MM.1S (cell line): ENCODE data around the gene NEXN.
A peak's percentile ranks its signal among the peaks of the same experiment; 100 is the strongest.

Experiments
- DNase-seq: peaks from one replicate; pipeline ENCODE4 v3.0.0-alpha.2; 2015
- H2AFZ ChIP-seq: fragments of 300-600 bp; sonication (generic); 2 replicates; pipeline ENCODE4 v1.6.0; 2016; ENCODE audit warnings: antibody characterized with exemption, low read length
- H3F3A ChIP-seq: fragments of 300-600 bp; sonication (generic); 2 replicates; pipeline ENCODE4 v1.6.1; 2016; ENCODE audit warnings: mild to moderate bottlenecking, antibody characterized with exemption, low read length, moderate library complexity, mixed read lengths; ENCODE audit not compliant: insufficient read depth
- H3K27ac ChIP-seq: fragments of 300-600 bp; sonication (generic); 2 replicates; pipeline ENCODE4 v1.5.1; 2016; ENCODE audit warnings: mild to moderate bottlenecking, low read length
- H3K27me3 ChIP-seq: fragments of 300-600 bp; sonication (generic); replicated peaks from 2 replicates; pipeline ENCODE4 v1.6.0; 2016; ENCODE audit warnings: low read length; ENCODE audit not compliant: insufficient read depth
- H3K36me3 ChIP-seq: fragments of 300-600 bp; sonication (generic); replicated peaks from 2 replicates; pipeline ENCODE4 v1.6.1; 2016; ENCODE audit warnings: mild to moderate bottlenecking, low read length, mixed read lengths; ENCODE audit not compliant: insufficient read depth
- H3K4me1 ChIP-seq: fragments of 300-600 bp; sonication (generic); 2 replicates; pipeline ENCODE4 v1.6.1; 2016; ENCODE audit warnings: low read length, mixed read lengths
- H3K4me2 ChIP-seq: fragments of 300-600 bp; sonication (generic); 2 replicates; pipeline ENCODE4 v1.6.0; 2016; ENCODE audit warnings: low read depth, low read length
- H3K4me3 ChIP-seq: fragments of 300-600 bp; sonication (generic); 2 replicates; pipeline ENCODE4 v1.5.1; 2016; ENCODE audit warnings: low read length, mixed read lengths
- H3K79me2 ChIP-seq: fragments of 300-600 bp; sonication (generic); 2 replicates; pipeline ENCODE4 v1.6.1; 2016; ENCODE audit warnings: mixed run types, low read length, mixed read lengths
- H3K9ac ChIP-seq: fragments of 300-600 bp; sonication (generic); 2 replicates; pipeline ENCODE4 v1.6.1; 2016; ENCODE audit warnings: low read length, mixed read lengths
- H3K9me2 ChIP-seq: fragments of 300-600 bp; sonication (generic); replicated peaks from 2 replicates; pipeline ENCODE4 v1.6.1; 2016; ENCODE audit warnings: mild to moderate bottlenecking, low read length, mixed read lengths; ENCODE audit not compliant: insufficient read depth
- H3K9me3 ChIP-seq: fragments of 300-600 bp; sonication (generic); replicated peaks from 2 replicates; pipeline ENCODE4 v1.6.1; 2016; ENCODE audit warnings: mild to moderate bottlenecking, low read length, mixed read lengths; ENCODE audit not compliant: insufficient read depth
- H4K20me1 ChIP-seq: fragments of 300-600 bp; sonication (generic); 2 replicates; pipeline ENCODE4 v1.6.1; 2016; ENCODE audit warnings: mild to moderate bottlenecking, low read length, moderate library complexity, mixed read lengths; ENCODE audit not compliant: insufficient read depth
- CTCF ChIP-seq: fragments of 300-600 bp; sonication (generic); IDR thresholded peaks from 2 replicates; pipeline ENCODE4 v1.5.1; 2016; ENCODE audit warnings: antibody characterized with exemption, low read length, mixed read lengths
- EZH2 ChIP-seq: fragments of 300-600 bp; sonication (generic); optimal IDR thresholded peaks from 2 replicates; pipeline ENCODE3; 2017; ENCODE audit warnings: low read depth, mild to moderate bottlenecking, antibody characterized with exemption, low read length, mixed read lengths
- EZH2phosphoT487 ChIP-seq: fragments of 300-600 bp; sonication (generic); IDR thresholded peaks from 2 replicates; pipeline ENCODE4 v1.6.1; 2018; ENCODE audit warnings: antibody characterized with exemption, low read length

Gene NEXN

GRCh38 chr1:77882411-77882810, 6.0 kb upstream of the NEXN start:
- no peaks in the 10 kb centered on the region for H3K27me3 ChIP-seq
- no peaks in the 10 kb centered on the region for H3K9me2 ChIP-seq
- no peaks in the 10 kb centered on the region for H4K20me1 ChIP-seq
- H3K4me3 ChIP-seq, result no peak overlapping the region
- no peaks in the 10 kb centered on the region for H3K79me2 ChIP-seq
- H3K27ac ChIP-seq, result no peak overlapping the region
- H3K9me3 ChIP-seq, result no peaks in the 10 kb centered on the region
- no peaks in the 10 kb centered on the region for H3K36me3 ChIP-seq
- no peaks in the 10 kb centered on the region for H3K4me1 ChIP-seq
- no peak for DNase-seq
- no peaks in the 10 kb centered on the region for H3F3A ChIP-seq
- no peak overlapping the region for H3K9ac ChIP-seq
- no peak overlapping the region for H3K4me2 ChIP-seq
- no peak overlapping the region for H2AFZ ChIP-seq
- TF ChIP-seq CTCF (no peak), EZH2phosphoT487 (no peak), EZH2 (no peak)

GRCh38 chr1:77888781-77889642, 588 bp downstream of the NEXN start:
- Histone ChIP-seq H3K27ac (no peak overlapping the region), H3K27me3 (no peaks in the 10 kb centered on the region)

GRCh38 chr1:77889671-77890070, 1.2 kb downstream of the NEXN start:
- DNase-seq, result no peak
- H3K79me2 ChIP-seq, result no peaks in the 10 kb centered on the region
- H3K4me2 ChIP-seq, result no peak overlapping the region
- no peak for TF ChIP-seq EZH2phosphoT487
- no peak for TF ChIP-seq EZH2
- TF ChIP-seq CTCF, result no peak
- H3K27me3 ChIP-seq, result no peaks in the 10 kb centered on the region
- H3K4me3 ChIP-seq, result no peak overlapping the region
- H3F3A ChIP-seq, result no peaks in the 10 kb centered on the region
- no peaks in the 10 kb centered on the region for H3K9me2 ChIP-seq
- no peak overlapping the region for H3K27ac ChIP-seq
- no peaks in the 10 kb centered on the region for H4K20me1 ChIP-seq
- H2AFZ ChIP-seq, result no peak overlapping the region
- H3K9me3 ChIP-seq, result no peaks in the 10 kb centered on the region
- no peaks in the 10 kb centered on the region for H3K36me3 ChIP-seq
- H3K9ac ChIP-seq, result no peak overlapping the region
- H3K4me1 ChIP-seq, result no peaks in the 10 kb centered on the region

More at GRCh38 chr1:77888781-77889642, 588 bp downstream of the NEXN start:
- Histone ChIP-seq H3K4me2 (peak overlapping the region; percentile 13; the same call in 1 of the 2 replicates), H3F3A (no peaks in the 10 kb centered on the region), H3K9me2 (no peaks in the 10 kb centered on the region), H3K4me3 (no peak overlapping the region), H3K36me3 (no peaks in the 10 kb centered on the region), H4K20me1 (no peaks in the 10 kb centered on the region), H3K4me1 (no peaks in the 10 kb centered on the region), H3K9me3 (no peaks in the 10 kb centered on the region), H2AFZ (no peak overlapping the region), H3K79me2 (no peaks in the 10 kb centered on the region), H3K9ac (no peak overlapping the region)
- no peak for DNase-seq
- TF ChIP-seq EZH2phosphoT487 (no peak), CTCF (no peak), EZH2 (no peak)
